Measurements from ENCODE around the gene SLC38A3. TPM values are rescaled to one million over a fixed set of nuclear protein-coding genes. Genes with fewer than 3 reads are reported as not detected.
A peak's percentile ranks its signal among the peaks of the same experiment; 100 is the strongest.
"Not testable (repeated sequence)": the region's sequence is repeated elsewhere in the genome, so short reads cannot be mapped to it uniquely, and the experiment has no call there.

SLC38A3 gene
- total RNA-seq, 4 donors from 2014 or later = 0.69 to 4.1 TPM; not detected in 2

DNA sequence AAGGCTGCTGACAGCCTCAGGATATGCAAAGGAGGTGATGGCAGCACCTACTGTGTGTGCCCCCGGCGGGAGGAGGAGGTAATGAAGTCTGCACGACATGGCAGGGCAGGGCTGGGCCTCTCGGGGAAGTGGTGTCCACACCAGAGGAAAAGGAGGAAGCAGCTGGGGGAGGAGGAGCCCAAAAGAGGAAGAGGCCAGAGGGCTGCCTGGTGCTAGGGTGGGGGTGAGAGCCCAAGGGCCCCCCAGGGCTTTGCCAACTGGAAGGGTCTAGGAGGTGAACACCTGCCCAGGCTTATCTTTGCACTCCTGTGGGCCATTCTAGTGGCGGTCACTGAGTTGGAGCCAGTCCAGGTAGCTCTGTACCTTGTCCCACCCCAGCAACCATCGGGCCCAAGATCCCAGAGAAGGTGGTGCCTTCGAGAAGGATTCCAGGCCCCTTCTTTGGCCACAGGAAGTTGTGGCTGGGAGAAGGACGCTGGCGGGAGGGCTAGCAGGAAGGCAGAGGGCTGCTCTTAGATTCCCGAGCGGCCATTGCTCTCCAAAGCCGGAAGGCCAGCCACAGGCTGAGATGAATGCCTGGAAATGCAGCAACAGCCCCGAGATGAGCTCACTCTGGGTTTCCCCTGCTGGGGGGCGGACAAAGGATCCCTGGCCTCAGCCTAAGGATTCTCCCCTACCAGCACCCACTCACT is 37.9 kb downstream of the SLC38A3 start:
- intact Hi-C loops (cut with DNase I; ENCODE audit: low total_unique reads) = no loop called here
- Histone ChIP-seq H3K36me3 (no peaks in the 10 kb centered on the region), H3K4me1 (peaks cover 6 to 65% of the 10 kb centered on the region in 2 donors), H3K9me3 (no peaks in the 10 kb centered on the region), H3K27ac (peak overlapping the region; percentile 67 to 99), H3K4me3 (no peak overlapping the region), H3K27me3 (no peaks in the 10 kb centered on the region)
- peak in 1 of 2 donors; percentile 58 for DNase-seq
- TF ChIP-seq POLR2A (IDR thresholded peaks at IDR 0.05) = no peak
- TF ChIP-seq, protein P1, sequence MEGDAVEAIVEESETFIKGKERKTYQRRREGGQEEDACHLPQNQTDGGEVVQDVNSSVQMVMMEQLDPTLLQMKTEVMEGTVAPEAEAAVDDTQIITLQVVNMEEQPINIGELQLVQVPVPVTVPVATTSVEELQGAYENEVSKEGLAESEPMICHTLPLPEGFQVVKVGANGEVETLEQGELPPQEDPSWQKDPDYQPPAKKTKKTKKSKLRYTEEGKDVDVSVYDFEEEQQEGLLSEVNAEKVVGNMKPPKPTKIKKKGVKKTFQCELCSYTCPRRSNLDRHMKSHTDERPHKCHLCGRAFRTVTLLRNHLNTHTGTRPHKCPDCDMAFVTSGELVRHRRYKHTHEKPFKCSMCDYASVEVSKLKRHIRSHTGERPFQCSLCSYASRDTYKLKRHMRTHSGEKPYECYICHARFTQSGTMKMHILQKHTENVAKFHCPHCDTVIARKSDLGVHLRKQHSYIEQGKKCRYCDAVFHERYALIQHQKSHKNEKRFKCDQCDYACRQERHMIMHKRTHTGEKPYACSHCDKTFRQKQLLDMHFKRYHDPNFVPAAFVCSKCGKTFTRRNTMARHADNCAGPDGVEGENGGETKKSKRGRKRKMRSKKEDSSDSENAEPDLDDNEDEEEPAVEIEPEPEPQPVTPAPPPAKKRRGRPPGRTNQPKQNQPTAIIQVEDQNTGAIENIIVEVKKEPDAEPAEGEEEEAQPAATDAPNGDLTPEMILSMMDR (IDR thresholded peaks at IDR 0.05) = no peak

DNA sequence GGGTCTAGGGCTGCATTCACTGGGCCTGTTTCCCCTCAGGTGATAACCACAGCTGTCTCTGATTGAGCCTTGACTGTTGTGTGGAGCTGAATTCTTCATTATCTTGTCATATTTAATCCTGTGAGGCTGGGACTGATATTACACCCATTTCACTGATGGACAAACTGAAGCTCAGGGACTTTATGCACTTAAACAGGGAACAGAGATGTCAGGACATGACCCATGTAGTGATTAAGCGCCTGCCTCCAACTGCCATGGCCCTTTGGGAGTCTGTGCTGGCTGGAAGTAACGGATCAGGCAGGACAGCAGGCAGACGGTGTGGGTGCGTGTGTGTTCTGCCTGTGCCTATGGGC is 38.4 kb downstream of the SLC38A3 start:
- no peak overlapping the region for H3K4me3 ChIP-seq
- H3K27me3 ChIP-seq = no peaks in the 10 kb centered on the region
- intact Hi-C loops (cut with DNase I; ENCODE audit: low total_unique reads) = no loop called here
- peaks cover 6 to 65% of the 10 kb centered on the region in 2 donors for H3K4me1 ChIP-seq
- no peaks in the 10 kb centered on the region for H3K36me3 ChIP-seq
- H3K27ac ChIP-seq = peak overlapping the region; percentile 67 to 99
- H3K9me3 ChIP-seq = no peaks in the 10 kb centered on the region
- TF ChIP-seq POLR2A (IDR thresholded peaks at IDR 0.05) = no peak
- TF ChIP-seq, protein P1 (IDR thresholded peaks at IDR 0.05) = no peak
- DNase-seq = no peak

DNA sequence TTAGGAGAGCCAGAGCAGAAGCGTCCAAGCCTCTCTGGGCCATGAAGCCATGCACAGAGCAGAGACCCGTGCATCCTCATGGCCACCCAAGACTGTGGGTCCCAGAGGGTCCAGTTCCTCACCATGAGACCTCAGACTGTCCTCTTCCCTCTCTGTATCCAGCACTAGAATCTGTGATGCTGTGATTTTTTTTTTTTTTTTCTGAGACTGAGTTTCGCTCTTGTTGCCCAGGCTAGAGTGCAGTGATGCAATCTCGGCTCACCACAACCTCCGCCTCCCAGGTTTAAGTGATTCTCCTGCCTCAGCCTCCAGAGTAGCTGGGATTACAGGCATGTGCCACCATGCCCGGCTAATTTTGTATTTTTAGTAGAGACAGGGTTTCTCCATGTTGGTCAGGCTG is 39.7 kb downstream of the SLC38A3 start:
- peak overlapping the region; percentile 81 to 99 for H3K27ac ChIP-seq
- H3K4me3 ChIP-seq; H3K9me3 ChIP-seq; DNase-seq; intact Hi-C loops (cut with DNase I; ENCODE audit: low total_unique reads); H3K27me3 ChIP-seq; H3K36me3 ChIP-seq: not testable (repeated sequence)
- peaks cover under 1 to 62% of the 10 kb centered on the region in 2 donors for H3K4me1 ChIP-seq

DNA sequence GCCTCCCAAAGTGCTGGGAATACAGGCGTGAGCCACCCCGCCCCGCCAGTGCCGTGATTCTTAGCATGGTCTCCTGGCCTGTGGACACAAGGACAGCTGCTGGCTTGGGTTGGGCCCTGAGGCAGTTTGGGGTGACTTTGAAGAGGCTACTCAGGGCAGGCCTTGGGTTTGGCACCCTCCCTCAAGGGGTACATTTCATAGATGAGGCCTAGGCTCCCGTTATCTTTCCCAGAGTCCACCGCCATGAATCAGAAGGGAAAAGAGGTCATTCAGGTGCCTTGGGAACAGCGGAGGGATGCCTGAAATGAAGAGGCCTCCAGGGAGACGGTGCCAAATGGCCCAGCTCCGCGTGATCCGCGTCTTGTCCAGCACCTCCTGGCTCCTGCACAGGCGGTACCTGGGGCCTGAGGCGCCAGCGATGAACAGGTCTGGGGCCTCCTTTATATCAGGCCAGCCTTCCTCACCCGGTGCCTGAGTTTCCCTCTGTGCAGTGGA is 40.2 kb downstream of the SLC38A3 start:
- H3K27ac ChIP-seq = peak overlapping the region; percentile 81 to 99
- H3K36me3 ChIP-seq = no peaks in the 10 kb centered on the region
- intact Hi-C loops (cut with DNase I; ENCODE audit: low total_unique reads) = no loop called here
- H3K27me3 ChIP-seq = no peaks in the 10 kb centered on the region
- peaks cover 0 to 61% of the 10 kb centered on the region in 2 donors for H3K4me1 ChIP-seq
- H3K9me3 ChIP-seq = no peaks in the 10 kb centered on the region
- TF ChIP-seq, protein P1 (IDR thresholded peaks at IDR 0.05) = no peak
- no peak for TF ChIP-seq POLR2A (IDR thresholded peaks at IDR 0.05)
- no peak for DNase-seq
- H3K4me3 ChIP-seq = peak overlapping the region in 1 of 2 donors; percentile 31

DNA sequence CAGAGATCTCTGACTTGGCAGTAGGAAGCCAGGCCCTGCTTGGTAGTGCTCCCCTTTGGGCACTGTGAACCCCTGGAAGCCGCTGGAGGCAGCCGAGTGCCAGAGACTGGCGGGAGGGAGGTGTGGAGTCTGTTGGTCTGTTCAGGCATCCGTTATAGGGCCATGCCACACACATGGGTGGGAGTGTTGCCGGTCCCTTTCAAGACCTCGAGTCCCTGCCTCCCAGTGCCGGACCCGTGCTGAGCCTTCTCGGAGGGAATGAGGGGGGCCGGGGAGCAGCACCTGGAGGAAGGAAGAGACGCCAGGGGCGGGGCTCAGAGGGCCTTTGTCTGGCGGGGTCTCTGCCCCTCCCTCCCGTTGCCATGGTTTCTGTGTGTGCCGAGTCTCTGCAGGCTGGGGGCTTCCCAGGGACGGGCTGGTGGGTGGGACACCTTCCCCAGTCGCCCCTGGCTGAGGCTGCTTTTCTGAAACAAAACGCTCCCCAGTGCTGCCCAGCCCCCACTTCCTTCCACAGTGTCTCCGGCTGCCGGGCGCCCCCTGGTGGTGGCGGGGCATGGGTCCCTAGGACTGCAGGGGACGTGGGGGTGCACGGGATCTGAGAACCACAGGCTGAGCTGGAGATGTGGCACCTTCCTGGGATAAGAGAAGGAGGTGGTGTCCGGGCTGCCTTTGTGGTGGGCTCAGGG is 40.9 kb downstream of the SLC38A3 start:
- no peak for TF ChIP-seq POLR2A (IDR thresholded peaks at IDR 0.05)
- TF ChIP-seq, protein P1 (IDR thresholded peaks at IDR 0.05) = peak; percentile 97 to 98 (median 98)
- Histone ChIP-seq H3K27me3 (no peaks in the 10 kb centered on the region), H3K4me3 (peak overlapping the region; percentile 31 to 37), H3K27ac (peak overlapping the region; percentile 81 to 99), H3K4me1 (peaks cover 0 to 65% of the 10 kb centered on the region in 2 donors), H3K9me3 (no peaks in the 10 kb centered on the region), H3K36me3 (no peaks in the 10 kb centered on the region)
- peak; percentile 90 to 92 for DNase-seq
- intact Hi-C loops (cut with DNase I; ENCODE audit: low total_unique reads) = no loop called here

Data from uterus (tissue), 4 donors.